ENCODE measurements around the gene TMCO4. TPM values are rescaled to one million over a fixed set of nuclear protein-coding genes. Genes with fewer than 3 reads are reported as not detected.

TMCO4 gene
- total RNA-seq, 1 donor from 2014 or later = 10.0 TPM

GRCh38 chr1:19813643-19813960 lies 13.9 kb upstream of the TMCO4 start:
- no peak overlapping the region for H3K27ac Mint-ChIP-seq (ENCODE audit: unreplicated experiment)
- no peak for TF ChIP-seq CTCF (IDR thresholded peaks at IDR 0.05)

DNA sequence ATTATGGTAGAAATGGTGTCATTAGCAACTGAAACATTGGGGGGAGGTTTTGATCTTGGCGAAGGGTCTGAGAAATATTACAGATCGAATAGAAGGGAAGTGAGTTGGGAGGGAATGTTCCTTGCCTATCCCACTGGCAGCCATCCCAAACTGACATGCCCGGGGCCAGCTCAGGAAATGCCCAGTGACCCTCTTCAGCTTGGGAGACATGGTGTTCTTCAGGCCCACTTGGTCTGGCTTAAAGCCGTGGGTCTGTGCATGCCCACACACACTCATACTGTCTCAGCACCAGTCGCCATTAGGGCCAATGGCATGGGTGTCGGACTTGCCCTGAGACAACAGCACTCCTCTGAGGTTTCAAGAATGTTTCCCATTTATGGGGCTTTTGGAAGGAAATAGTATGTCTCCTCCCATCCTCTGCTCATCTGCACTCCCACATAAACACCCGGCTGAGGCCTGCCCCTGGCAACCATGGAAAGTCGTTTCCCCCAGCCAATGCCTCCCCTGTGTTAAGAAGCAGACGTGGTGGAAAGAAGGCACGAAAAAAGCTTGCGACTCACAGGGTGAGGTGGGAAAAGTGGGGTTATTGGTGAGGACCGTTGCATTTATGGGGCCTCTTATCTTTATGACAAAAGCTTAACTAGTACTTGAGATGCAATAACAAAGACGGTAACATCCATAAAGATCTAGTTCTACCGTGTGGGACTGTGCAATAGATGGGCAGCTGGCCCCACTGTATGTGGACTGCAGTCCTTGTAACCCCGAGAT lies 13.3 kb upstream of the TMCO4 start:
- H3K27me3 Mint-ChIP-seq (ENCODE audit: low read depth) = no peaks in the 10 kb centered on the region
- no peaks in the 10 kb centered on the region for H3K36me3 Mint-ChIP-seq (ENCODE audit: low read depth)
- no peak for DNase-seq (ENCODE audit: low spot score)
- TF ChIP-seq CTCF (IDR thresholded peaks at IDR 0.05) = no peak
- H3K27ac Mint-ChIP-seq (ENCODE audit: unreplicated experiment) = no peak overlapping the region
- no peak overlapping the region for H3K4me3 Mint-ChIP-seq (ENCODE audit: unreplicated experiment)
- H3K4me1 Mint-ChIP-seq (ENCODE audit: low read depth) = no peaks in the 10 kb centered on the region
- peaks cover 6% of the 10 kb centered on the region for H3K9me3 Mint-ChIP-seq (ENCODE audit: low read depth)

More at GRCh38 chr1:19813643-19813960, 13.9 kb upstream of the TMCO4 start:
- no peak overlapping the region for H3K4me3 Mint-ChIP-seq (ENCODE audit: unreplicated experiment)
- H3K9me3 Mint-ChIP-seq (ENCODE audit: low read depth) = peaks cover 6% of the 10 kb centered on the region
- no peaks in the 10 kb centered on the region for H3K27me3 Mint-ChIP-seq (ENCODE audit: low read depth)
- no peak for DNase-seq (ENCODE audit: low spot score)
- H3K4me1 Mint-ChIP-seq (ENCODE audit: low read depth) = no peaks in the 10 kb centered on the region
- no peaks in the 10 kb centered on the region for H3K36me3 Mint-ChIP-seq (ENCODE audit: low read depth)

DNA sequence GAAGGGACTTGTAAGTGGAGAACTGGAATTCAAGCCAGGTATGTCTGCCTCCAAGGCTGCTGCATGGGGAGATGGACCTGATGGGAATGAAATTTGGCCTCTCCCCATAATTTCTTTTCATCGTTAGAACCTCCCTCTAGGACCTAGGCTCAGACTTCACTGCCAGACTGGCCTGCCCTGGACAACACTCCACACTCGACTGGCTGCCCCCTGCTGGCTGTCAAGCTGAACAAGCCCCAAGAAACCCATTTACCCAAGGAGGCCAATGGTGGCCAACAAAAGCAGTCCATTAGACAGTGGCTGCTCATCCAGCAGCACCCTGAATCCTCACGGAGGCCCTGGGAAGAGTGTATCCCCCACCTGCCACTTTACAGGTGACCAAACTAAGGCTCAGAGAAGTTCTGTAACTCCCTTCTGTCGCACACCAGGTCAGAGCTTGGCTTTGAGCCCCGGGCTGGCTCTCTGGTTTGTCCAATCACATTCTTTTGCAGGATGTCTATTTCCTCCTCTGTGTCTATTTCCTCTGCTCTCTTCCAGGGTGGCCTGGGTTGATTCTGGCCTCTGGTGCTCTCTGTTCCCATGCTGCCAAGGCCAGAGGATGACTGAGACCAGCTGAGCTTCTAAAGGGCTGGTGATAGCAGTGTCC lies 11.6 kb upstream of the TMCO4 start:
- H3K4me1 Mint-ChIP-seq (ENCODE audit: low read depth) = no peaks in the 10 kb centered on the region
- no peaks in the 10 kb centered on the region for H3K27me3 Mint-ChIP-seq (ENCODE audit: low read depth)
- H3K4me3 Mint-ChIP-seq (ENCODE audit: unreplicated experiment) = no peak overlapping the region
- no peak for DNase-seq (ENCODE audit: low spot score)
- peaks cover 6% of the 10 kb centered on the region for H3K9me3 Mint-ChIP-seq (ENCODE audit: low read depth)
- H3K36me3 Mint-ChIP-seq (ENCODE audit: low read depth) = no peaks in the 10 kb centered on the region
- H3K27ac Mint-ChIP-seq (ENCODE audit: unreplicated experiment) = no peak overlapping the region
- peak; percentile 72 for TF ChIP-seq CTCF (IDR thresholded peaks at IDR 0.05)

GRCh38 chr1:19809044-19809750 lies 9.5 kb upstream of the TMCO4 start:
- H3K4me1 Mint-ChIP-seq (ENCODE audit: low read depth) = peaks cover 5% of the 10 kb centered on the region
- H3K9me3 Mint-ChIP-seq (ENCODE audit: low read depth) = peaks cover 6% of the 10 kb centered on the region
- H3K27ac Mint-ChIP-seq (ENCODE audit: unreplicated experiment) = no peak overlapping the region
- H3K4me3 Mint-ChIP-seq (ENCODE audit: unreplicated experiment) = no peak overlapping the region
- DNase-seq (ENCODE audit: low spot score) = no peak
- H3K27me3 Mint-ChIP-seq (ENCODE audit: low read depth) = no peaks in the 10 kb centered on the region
- no peaks in the 10 kb centered on the region for H3K36me3 Mint-ChIP-seq (ENCODE audit: low read depth)
- TF ChIP-seq CTCF (IDR thresholded peaks at IDR 0.05) = no peak

DNA sequence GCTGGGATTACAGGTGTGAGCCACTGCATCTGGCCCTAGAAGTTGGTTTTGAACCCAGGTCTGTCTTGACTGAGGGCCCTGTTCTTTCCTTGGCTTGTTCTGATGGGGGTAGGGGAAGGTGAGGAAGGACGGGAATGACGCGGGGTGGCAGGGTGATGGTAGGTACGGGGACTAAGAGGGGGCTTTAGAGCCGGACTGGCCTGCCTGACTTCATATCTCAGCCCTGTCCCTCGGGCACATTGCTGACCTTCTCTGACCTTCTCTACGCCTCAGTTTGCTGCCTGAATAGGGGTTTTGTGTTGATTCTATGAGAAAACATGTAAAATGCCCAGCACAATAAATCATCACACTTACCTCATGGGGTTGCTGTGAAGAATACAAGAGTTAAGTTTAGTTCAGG lies 8.6 kb upstream of the TMCO4 start:
- no peak overlapping the region for H3K27ac Mint-ChIP-seq (ENCODE audit: unreplicated experiment)
- H3K9me3 Mint-ChIP-seq (ENCODE audit: low read depth) = peaks cover 6% of the 10 kb centered on the region
- no peaks in the 10 kb centered on the region for H3K36me3 Mint-ChIP-seq (ENCODE audit: low read depth)
- no peaks in the 10 kb centered on the region for H3K27me3 Mint-ChIP-seq (ENCODE audit: low read depth)
- peaks cover 5% of the 10 kb centered on the region for H3K4me1 Mint-ChIP-seq (ENCODE audit: low read depth)
- no peak overlapping the region for H3K4me3 Mint-ChIP-seq (ENCODE audit: unreplicated experiment)
- no peak for DNase-seq (ENCODE audit: low spot score)
- no peak for TF ChIP-seq CTCF (IDR thresholded peaks at IDR 0.05)
